Measurements from ENCODE around the gene FTCD.

- TF ChIP-seq POLR2AphosphoS5 (IDR thresholded peaks at IDR 0.05) (no peak), CTCF (IDR thresholded peaks at IDR 0.05) (no peak)
Measured at GRCh38 chr21:46108827-46109312, 46.5 kb downstream of the FTCD start.
